Activated CD4-positive, CD25-positive, alpha-beta regulatory T cell treated with anti-CD3 and anti-CD28 coated beads, Interleukin-2, amount 50 U/mL, for 72 hours (primary cell): Measurements from ENCODE around the gene AMY2A.
"Not testable (repeated sequence)": the region's sequence is repeated elsewhere in the genome, so short reads cannot be mapped to it uniquely, and the experiment has no call there.

Experiments
- DNase-seq: peaks from one replicate; pipeline ENCODE4 v3.0.0; 2021

The AMY2A gene

DNA sequence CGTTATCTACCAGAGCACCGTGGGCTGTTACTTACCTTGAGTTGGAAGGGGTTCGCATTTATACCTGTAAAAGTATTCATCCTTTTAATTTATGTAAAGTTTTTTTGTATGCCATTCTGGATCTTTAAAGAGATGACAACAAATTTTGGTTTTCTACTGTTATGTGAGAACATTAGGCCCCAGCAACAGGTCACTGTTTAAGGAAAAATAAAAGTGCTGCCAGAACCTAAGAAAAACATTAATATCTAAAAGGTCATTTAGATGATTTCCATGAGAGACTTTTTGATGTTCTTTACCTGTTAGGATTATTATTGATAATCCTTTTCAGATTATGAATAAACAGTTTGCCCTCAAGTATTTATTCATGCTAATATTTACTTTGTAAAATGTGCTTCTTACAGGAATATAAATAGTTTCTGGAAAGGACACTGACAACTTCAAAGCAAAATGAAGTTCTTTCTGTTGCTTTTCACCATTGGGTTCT is at the start of gene AMY2A:
TSS of gene AMY2A (plus strand) at position 434 of the 484 bp plus-strand sequence. CDS start at position 448, 14 bp downstream.
- DNase-seq: not testable (repeated sequence)

DNA sequence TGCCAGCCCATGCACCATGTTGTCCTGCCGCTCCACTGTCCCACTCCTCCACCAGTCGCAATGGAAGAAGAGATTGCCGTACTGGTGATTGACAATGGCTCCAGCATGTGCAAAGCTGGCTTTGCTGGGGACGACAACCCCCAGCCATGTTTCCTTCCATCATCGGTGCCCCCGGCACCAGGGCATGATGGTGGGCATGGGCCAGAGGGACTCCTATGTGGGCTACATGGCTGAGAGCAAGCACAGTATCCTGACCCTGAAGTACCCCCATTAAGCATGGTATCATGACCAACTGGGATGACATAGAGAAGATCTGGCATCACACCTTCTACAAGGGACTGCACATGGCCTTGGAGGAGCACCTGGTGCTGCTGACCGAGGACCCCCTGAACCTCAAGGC is 47.7 kb upstream of the AMY2A start:
- no peak for DNase-seq

DNA sequence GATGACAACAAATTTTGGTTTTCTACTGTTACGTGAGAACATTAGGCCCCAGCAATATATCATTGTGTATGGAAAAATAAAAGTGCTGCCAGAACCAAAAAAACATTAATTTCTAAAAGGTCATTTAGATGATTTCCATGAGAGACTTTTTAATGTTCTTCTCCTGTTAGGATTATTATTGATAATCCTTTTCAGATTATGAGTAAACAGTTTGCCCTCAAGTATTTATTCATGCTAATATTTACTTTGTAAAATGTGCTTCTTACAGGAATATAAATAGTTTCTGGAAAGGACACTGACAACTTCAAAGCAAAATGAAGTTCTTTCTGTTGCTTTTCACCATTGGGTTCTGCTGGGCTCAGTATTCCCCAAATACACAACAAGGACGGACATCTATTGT is 45.9 kb upstream of the AMY2A start, which contains the start of gene AMY2B:
TSS of gene AMY2B (plus strand) at position 301 of the 400 bp plus-strand sequence. CDS start at position 315, 14 bp downstream.
- DNase-seq: not testable (repeated sequence)

DNA sequence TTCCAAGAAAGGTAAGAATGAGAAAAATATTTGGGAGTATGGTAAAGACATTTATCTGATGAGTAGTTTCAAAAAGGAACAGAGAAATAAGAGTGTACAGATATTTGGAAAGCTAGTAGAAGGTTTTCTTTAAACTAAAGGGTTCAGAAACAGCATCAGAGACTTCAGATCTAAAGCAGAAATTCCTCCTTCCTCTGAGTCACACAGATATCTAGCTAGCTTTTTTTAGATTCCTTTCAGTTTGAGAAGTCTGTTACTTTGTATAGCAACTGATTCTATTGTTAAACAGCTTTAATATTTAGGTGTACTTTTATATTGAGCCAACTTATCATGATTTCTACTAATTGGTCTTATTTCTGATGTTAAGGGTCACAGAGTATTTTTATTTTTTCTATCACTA is 41.2 kb upstream of the AMY2A start:
- no peak for DNase-seq

DNA sequence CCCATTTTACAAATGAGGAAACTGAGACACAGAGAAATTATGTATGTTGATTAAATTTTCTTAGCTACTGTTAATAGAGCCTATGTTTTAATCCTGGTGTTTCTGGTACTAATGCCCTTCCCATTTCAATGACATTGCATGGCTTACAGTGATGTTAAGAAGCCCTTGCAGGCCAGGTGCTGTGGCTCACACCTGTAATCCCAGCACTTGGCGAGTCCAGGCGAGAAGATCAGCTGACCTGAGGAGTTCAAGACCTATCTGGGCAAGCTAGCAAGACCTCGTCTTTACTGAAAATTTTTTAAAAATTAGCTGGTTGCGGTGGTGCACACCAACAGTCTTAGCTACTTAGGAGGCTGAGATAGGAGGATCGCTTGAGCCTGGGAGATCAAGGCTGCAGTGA is 40.4 kb upstream of the AMY2A start:
- DNase-seq: not testable (repeated sequence)

DNA sequence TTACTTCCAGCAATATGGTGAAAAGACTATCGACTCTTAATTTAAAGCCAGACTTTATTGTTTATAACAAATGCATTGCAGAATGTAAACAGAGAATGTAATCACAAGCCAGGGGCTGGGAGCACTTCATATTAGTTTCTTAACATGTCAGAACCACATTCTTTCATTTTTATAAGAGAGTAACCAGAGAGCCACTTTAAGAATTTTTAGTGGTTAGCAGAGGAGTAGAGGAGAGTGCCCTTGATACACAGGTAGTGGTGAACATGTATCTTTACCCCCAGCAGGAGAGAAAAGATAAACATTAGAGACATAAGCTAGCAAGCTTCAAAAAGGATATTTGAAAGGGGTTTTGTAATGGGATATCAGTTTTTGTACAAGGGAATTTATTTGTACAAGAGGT is 34.8 kb upstream of the AMY2A start:
- no peak for DNase-seq

DNA sequence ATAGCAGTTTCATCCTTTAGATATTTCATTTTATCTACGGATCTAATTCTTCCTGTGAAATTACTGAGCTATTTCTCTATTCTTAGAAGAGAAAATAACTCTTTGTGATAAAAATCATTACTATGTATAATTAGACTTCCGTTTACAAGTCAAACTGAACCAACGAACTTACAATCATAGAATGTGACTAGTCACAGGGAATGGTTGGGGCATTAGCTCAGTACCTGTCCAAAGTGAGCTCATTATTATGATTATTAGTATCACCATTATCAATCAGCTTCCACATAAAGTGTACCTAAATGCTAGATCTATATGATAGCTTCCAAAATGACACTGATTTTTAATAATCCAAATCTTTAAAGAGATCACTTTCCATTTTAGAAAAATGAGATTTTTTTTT is 33.3 kb upstream of the AMY2A start:
- no peak for DNase-seq

DNA sequence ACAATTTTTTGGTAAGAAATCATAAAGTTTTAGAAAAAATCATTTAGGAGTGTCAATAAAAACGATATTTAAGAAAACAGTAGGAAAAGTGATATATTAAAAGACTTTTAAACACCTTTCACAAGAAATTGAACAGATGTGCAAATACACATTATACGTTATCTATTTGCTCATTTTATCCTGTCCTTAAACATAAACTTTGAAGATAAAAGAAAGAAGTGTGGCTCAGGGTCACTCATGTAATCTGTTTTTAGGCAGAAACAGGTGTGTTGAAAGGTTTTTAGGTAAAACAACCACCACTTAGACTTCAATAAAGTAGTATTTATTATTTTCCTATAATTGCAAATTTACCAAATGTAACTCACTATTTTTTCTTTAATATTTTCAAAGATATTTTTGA is 32.7 kb upstream of the AMY2A start:
- DNase-seq: no peak

DNA sequence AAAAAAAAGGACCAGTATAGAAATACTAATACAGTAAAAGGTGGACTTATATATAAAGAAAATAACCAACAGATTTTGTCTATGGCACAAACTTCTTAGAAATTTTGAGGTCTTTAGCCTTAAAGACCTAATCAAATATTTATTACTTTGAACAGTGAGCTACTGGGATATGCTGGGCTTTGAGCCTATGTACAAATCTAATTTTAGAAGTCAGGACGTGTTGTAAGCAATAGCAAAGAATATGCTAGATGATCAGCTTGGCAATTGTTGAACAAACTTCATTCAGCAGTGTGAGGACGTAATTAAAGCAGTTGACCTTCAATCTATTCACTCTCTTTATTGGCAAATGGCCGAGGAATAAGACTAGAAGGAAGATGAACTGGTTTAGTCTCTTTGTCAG is 14.5 kb upstream of the AMY2A start:
- DNase-seq: not testable (repeated sequence)

DNA sequence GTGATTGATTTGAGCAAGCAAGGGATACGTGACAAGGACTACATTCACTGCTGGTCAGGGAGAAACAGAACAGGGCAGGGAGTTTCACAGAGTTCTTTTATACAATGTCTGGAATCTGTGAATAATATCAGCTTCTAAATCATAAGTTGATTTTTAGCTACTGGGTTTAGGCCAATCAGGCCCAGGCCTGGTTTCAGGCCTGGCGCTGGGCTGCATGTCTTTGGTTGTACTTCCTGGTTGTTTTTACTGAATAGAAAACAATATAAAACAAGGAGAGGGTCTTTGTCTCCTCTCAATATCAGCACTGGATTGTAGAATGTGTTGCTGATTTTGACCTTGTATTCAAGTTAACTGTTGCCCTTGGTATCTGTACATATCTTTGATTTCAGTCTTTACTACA is 865 bp upstream of the AMY2A start:
- DNase-seq: no peak

DNA sequence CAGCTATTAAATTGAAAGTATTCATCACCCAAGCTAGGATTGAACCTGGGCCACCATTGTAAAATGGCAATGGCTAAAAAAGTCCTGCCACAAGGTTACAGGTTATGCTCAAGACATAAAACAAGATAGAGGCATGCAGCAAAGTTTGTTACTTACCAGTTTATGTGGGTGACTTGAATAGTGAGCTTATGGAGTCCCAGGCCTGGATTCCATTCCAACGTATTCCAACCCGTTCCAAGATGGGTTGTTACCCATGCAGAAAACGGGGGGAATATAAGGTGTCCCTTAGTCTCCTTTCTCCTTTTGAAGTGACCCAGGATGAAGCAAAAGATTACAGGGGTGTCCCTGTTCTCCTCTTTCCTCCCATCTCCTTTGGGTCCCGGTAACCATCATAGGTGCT is 10.2 kb downstream of the AMY2A start:
- not testable (repeated sequence) for DNase-seq

DNA sequence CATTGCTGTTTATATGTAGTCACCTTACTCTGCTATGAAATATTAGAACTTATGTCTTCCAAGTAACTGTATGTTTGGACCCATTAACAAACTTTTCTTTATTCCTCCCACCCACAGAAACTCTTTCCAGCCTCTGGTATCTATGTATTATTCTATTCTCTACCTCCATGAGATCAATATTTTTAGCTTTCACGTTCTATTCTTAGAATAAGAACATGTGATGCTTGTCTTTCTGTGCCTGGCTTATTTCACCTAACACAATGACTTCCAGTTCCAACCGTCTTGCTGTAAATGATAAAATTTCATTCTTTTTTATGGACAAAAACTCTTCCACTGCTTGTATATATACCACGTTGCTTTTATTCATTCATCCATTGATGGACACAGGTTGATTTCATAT is 24.0 kb downstream of the AMY2A start:
- DNase-seq: not testable (repeated sequence)

DNA sequence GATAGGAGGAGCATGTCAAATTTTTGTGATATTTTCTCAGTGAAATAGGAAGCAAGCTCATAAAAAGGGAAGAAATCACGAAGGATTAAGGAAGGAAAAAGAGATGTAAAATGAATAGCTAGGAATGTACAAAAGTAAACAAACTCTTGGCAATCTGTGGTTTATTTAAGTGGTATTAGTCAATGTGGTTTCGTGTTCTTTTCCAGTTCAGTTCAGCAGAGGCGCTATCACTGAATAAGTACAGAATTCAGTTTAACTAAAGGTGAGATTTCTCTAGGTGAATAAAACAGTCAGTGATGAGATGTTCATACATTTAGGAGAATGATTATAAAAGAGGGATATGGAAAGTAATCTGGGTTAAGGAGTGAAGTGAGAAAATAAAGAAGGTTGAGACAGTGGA is 26.7 kb downstream of the AMY2A start:
- DNase-seq: not testable (repeated sequence)

DNA sequence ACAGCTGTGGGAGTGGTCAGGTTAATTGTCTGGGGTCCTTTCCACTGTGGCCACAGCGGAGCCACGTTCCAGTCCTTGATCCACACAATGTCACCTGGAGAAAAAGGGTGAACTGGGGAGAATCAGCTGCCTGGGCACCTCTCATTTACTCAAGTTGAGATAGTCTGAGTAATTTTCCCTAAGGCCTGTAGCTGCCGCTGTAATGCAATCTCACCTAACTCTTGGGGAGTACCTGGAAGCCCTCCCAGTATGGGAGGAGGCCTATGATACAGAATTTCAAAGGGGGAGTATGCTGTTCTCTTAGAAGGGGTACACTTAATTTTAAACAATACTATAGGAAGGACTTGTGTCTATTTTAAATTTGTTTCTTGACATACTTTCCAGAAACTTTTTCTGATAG is 33.1 kb downstream of the AMY2A start:
- DNase-seq: not testable (repeated sequence)

DNA sequence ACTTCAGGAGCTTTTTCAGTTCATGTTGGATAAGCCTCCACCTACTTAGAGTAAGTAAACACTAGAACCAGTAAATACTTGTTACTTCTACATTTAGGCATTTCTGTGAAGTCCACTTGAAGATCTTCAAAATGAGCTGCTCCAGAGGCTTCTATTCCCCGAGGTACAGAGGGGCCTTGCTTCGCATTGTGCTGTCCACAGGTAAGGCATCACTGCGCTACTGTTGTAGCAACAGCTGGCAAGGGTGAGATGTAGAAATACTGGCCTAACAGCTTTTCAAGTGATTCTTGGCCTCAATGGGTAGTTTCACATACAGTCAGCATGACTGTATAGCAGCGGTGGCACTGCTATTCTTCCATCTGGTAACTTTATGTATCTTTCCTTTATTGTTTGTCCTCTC is 33.7 kb downstream of the AMY2A start:
- not testable (repeated sequence) for DNase-seq

DNA sequence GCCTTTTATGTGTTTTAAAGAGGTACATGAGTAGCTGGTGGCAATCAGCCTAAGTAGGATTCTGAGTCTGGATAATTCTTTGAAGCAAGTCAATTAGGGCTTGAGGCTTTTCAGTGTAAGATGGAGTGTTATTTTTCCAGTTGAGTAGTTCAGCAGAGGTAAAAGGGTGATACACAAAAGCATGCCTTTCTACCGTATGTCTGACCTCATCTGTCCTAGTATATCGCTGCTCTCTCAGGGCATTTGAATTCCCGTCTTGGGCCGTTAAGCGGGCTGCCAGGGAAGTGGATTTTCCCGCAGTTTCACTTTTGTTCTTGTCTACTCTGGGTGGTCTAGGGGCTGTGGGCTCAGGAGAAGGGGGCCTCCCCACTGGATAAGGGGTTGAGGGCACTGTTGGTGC is 36.9 kb downstream of the AMY2A start:
- DNase-seq: not testable (repeated sequence)

DNA sequence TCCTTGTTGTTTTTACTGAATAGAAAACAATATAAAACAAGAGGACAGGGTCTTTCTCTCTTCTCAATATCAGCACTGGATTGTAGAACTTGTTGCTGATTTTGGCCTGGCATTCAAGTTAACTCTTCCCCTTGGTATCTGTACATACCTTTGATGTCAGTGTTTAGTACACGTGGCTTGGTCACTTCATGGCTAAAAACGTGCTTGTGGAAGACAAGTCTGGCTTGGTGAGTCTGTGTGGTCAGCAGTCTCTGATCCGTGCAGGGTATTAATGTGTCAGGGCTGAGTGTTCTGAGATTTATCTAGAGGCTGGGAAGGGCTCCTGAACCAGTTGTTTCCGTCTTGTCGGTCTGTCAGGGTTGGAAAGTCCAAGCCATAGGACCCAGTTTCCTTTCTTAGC is 38.2 kb downstream of the AMY2A start, which contains the start of gene AMY1A:
TSS of gene AMY1A (plus strand) at position 301 of the 400 bp plus-strand sequence. CDS start 571 bp downstream, outside the sequence.
- DNase-seq: not testable (repeated sequence)
